Stimulated activated CD8-positive, alpha-beta memory T cell treated with anti-CD3 and anti-CD28 coated beads, Interleukin-12 subunit alpha, Interleukin-12 subunit beta, amount 100 ng/mL, for 4 hours (primary cell): ENCODE results near the gene GALNT2.
A peak's percentile ranks its signal among the peaks of the same experiment; 100 is the strongest.

Source experiments
- DNase-seq: peaks from one replicate; pipeline ENCODE4 v3.0.0-alpha.2; 2020; ENCODE audit warnings: low read depth

The GALNT2 gene

DNA sequence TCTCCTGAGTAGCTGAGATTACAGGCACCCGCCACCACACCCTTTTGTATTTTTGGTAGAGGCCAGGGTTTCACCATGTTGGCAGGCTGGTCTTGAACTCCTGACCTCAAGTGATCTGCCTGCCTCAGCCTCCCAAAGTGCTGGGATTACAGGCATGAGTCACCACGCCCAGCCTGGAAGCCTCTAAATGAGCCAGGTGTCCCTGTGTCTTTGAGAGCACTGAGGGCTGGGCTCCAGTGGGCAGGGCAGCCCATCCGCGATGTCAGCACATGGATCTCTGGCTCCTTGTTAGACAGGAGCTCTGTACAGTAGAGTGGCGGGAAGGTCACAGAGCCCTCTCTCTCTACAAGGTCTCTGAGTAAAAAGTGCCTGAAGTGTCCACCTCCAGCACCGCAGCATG, 234.8 kb downstream of the GALNT2 start:
- no peak for DNase-seq

DNA sequence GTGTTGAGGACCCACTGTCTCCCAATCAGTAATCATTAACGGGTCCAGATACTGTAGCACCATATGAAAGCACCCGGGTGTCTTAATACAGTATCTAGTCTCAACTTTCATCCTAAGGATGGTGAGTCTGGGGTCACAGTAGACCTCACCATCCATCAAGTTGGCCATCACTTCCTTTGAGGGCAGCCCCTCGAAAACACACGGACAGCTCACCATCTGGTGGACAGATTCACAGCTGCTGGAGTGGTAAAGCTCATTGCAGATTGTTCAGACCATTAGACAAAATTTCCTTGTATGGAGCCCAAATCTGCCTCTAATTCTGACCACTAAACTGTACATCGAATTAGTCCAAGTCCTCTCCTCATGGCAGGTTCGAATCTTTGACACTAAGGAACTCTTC, 236.0 kb downstream of the GALNT2 start:
- DNase-seq = no peak

GRCh38 chr1:230303822-230304221, 236.8 kb downstream of the GALNT2 start:
- DNase-seq = no peak

DNA sequence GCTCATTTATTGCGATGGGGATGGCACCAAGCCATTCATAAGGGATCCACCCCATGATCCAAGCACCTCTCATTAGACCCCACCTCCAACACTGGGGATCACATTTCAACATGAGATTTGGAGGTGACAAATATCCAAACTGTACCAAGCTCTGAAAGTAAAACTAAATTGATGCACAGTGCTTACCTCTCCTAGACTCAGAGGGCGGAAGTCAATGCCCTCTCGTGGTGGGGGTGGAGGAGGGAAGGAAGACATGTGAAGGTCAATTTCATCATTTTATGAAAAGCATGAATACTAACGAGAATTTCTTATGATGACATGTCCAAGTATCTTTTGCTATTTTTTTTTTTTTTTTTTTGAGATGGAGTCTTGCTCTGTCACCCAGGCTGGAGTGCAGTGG, 239.1 kb downstream of the GALNT2 start:
- no peak for DNase-seq

DNA sequence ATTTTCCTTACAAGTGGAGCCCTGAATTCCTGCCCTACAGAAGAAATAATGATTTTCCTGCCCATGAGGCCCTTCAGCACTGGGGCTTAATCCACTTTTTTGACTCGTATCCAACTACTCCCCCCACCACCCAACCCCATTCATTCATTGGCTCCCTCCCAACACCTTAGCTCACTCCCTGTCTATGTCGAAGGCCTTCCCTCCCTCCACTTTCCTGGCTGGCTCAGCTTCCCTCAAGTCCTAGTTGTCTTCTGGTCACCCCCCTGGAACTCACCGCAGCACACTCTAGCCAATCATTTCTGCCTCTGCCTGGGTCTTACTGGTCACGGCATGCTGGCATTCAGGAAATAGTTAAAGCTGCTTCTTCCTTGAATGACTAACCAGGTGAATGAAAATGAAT, 240.2 kb downstream of the GALNT2 start:
- DNase-seq = no peak

DNA sequence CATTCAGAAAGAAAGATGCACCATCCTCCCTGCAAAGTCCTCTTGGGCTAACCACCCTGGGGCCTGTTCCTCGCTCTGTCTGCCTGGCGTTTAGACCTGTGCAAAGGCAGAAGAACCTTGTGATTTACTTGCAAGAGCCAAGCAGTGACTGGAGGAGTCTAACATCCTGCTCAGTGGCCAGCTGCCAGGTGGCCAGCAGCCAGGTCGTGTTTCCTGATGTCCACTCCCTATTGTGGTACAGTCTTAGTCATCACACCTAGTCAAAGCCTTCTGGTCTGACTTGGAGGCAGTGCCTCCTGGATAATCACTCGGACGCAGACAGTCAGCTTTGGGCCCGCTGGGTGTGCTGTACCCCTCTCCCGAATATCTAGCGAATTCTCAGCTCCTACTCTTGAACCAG, 241.0 kb downstream of the GALNT2 start:
- no peak for DNase-seq

DNA sequence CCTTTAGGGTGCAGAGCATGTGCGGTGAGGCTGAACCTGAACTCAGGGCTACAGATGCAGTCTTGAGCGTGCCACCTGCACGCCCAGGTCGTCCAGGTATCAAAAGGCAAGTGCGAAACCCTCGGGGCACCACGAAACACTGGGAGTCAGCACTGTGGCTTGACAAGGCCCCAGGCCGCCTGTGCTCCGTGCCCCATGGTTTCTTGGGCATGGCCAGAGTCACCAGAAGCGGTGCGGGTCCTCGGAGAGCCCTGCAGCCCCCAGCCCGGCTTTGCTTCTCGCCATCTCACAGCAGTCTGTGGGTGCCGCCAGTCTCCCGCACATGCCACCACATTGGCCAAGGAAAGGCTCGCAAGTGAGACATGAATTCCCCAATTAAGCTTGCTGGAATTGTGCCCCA, 241.8 kb downstream of the GALNT2 start:
- DNase-seq = no peak

GRCh38 chr1:230309646-230310177, 242.7 kb downstream of the GALNT2 start:
- DNase-seq = no peak

DNA sequence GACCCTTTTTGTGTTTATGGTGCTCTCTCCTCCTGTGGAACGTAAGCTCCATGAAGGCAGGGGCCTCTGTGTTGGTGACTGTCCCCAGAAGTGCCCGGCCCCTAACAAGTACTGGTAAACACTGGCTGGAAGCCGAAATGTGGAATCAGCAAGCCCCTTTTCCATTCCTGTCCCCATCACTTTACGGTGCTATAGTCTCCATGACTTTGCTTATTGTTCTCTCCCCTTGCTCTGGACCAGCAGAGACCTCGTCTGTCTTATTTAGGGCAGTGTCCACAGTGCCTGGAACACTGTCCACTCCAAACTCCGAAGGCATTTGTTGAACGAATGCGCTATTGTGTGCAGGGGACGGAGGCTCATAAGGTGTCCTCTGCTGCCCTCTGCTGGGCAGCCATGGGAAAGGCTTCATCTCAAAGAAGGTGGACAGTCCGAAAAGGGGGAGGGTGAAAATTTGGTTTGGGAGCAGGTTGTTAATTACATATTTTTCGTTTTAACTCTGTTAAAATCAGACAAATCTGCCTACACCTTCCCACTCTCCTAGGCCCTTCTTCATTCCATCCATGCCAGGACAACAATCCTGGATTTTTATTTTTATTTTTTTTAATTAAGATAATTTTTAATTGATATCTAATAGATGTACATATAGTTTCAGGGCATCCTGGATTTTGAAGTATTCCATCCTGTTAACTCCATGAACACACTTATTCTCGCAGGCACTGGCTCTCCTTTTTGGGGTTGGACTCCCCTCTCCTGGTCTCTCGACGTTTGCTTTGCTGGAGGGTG, 243.5 kb downstream of the GALNT2 start:
- peak; percentile 34 for DNase-seq

DNA sequence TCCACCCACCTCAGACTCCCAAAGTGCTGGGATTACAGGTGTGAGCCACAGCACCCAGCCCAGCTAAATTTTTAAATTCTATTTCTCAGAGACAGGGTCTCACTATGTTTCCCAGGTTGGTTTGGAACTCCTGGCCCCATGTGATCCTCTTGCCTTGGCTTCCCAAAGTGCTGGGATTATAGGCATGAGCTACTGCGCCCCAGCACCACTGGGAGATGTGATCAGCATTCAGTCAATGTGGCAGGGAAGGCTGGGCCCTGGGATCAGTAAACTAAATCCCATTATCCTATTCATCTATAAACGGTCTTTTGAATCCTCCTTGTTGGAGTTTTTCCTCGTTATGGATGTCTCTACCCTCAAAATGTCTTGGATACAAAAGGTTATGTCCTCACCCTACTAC, 245.6 kb downstream of the GALNT2 start:
- DNase-seq = no peak

DNA sequence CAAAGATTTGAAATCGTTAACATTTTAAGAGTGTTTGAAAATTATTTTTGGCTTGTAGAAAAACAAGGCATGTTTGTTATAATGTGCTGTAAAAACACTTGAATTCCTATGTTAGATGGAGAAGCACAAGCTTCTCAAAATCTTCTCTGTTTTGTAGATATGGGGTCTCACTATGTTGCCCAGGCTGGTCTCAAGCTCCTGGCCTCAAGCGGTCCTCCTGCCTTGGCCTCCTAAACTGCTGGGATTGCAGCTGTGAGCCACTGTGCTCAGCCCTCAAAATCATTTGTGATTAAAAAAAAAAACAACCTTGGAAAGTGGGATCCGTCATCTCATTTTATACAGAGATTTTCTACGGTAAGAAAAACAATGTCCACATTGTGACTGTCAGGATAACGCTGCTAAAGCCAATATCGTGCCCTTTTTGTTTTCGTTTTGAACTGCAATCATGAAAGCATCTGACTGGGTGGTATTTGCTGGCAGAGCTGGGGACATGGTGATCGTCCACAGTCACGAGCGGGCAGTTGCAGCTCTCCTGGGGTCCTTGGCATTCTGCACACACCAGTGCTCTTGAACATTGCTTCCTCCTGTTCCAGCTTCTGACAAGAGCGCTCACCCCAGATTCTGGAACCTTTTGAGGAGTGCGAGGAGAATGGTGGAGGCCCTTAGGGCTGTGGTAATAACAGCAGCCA, 246.6 kb downstream of the GALNT2 start:
- DNase-seq = no peak

GRCh38 chr1:230314142-230314470, 247.1 kb downstream of the GALNT2 start:
- no peak for DNase-seq

DNA sequence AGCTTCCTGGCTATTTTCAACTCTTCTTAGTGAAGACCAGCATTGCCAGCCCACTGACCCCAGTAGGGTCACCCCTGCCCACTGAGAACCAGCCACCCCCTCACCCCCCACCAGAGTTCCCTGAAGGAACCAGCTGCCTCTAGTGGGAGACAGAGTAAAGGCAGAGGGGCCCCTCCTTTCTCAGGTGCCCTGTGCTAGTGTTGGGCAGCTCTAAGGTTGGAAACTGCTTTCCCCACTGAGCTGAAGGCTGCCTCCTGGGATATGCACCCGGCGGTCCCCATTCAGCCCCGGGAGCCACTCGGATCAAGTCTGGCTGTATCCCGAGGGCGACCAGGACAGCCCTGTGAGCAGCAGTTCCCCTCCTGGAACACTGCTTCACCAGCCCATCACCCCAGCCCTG, 248.1 kb downstream of the GALNT2 start:
- no peak for DNase-seq

DNA sequence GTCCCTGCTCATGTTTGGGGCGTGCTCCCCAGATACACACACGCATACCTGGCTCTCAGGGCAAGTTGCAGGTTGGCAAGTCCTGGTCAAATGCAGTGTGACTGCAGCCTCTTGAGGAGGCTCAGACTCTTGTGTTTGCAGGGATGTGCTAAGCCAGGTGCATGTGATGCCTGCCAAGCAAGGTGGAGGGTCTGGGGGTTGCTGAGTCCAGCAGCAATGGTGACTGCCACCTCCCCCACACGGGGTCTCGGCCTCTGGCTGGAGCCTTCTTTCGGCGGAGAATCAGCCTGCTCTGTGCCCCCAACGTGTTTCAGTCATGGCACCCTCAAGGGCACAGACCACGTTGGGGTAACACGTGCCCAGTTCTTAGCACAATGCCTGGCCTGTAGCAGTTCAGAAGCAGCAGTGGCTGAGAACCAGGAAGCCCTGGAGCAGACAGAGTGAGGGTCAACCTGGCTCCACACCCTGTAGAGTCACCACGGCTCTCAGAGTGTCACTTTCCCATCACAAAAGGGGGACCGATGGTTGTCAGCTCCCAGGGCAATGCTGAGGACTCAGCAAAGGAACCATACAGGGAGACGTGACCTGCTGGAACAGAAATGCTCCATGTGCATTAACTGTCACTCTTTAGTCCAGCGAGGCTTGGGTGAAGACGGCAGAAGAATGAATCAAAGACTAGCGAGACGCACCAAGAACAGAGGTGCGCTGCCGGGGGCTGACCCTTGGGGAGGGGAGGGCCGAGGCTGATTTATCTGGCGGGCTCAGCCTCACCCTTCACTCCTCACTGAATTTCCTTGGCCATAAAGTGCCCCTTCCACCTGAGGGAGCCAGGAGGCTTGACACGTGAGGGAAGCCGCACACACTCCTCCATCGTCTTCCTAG, 250.1 kb downstream of the GALNT2 start:
- DNase-seq = no peak

GRCh38 chr1:230317823-230318819, 251.1 kb downstream of the GALNT2 start:
- no peak for DNase-seq

DNA sequence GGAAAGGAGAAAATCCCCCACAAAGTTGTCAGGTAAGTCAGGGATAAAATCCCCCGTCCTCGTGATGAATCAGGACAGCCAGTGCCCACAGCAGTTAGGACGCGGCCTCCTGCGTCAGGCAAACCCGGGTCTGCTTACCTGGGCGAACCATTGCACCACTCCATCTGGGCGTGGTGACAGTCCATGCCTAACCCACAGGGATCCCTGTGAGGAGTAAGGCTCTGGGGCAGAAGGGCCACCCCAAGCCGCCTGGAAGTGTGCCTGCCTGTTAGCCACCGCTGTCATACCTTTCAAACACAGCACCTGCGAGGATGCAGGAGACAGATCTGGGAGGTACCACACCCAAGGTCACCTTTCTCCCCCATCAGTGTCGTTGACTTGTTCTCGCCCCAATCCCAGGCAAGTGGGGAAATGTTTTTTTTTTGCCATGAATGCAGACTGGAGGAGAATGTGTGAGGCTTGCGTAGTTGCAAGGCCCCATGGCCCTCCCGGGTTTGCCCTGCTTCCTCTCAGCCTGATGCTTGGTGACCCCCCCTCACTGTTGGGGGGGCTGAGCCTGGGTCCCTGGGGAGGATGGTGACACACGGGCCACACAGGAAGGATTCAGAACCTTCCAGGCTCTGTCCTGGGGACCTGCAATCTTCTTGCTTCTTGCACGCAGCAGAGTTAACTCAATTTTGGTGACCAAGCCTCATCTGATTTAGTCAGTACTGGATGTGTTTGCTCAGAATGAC, 252.1 kb downstream of the GALNT2 start:
- DNase-seq = no peak

GRCh38 chr1:230320804-230321203, 253.8 kb downstream of the GALNT2 start:
- no peak for DNase-seq

GRCh38 chr1:230321341-230321740, 254.3 kb downstream of the GALNT2 start:
- DNase-seq = no peak

- no peak for DNase-seq
Measured at GRCh38 chr1:230321741-230322420, 254.8 kb downstream of the GALNT2 start.

GRCh38 chr1:230322421-230322756, 255.4 kb downstream of the GALNT2 start:
- DNase-seq = no peak
